ENCODE measurements around the gene ACTMAP. TPM values are rescaled to one million over a fixed set of nuclear protein-coding genes. Genes with fewer than 3 reads are reported as not detected.

The ACTMAP gene
- total RNA-seq, 1 experiment from 2014 or later: 27.7 TPM

- Histone ChIP-seq H3K14ac (ENCODE audit: insufficient read depth, low read length) (no peak overlapping the region; the same call in 1 of the 2 replicates), H3K23me2 (ENCODE audit: insufficient read length, low read depth, low read length, poor library complexity, severe bottlenecking) (no peaks in the 10 kb centered on the region), H3K9ac (ENCODE audit: extremely low read depth, insufficient read length, low read length) (no peak overlapping the region), H3K18ac (ENCODE audit: insufficient read length, low read depth, low read length) (no peak overlapping the region), H3K27ac (ENCODE audit: insufficient read length, low read depth, low read length) (no peak overlapping the region), H3K9me3 (ENCODE audit: control insufficient read depth, low read depth, low read length) (no peaks in the 10 kb centered on the region), H2BK20ac (ENCODE audit: low read depth, low read length, poor library complexity, severe bottlenecking) (no peak overlapping the region), H3K23ac (ENCODE audit: insufficient read length, low read depth, low read length) (no peak overlapping the region), H3K56ac (ENCODE audit: insufficient read length, low read depth, low read length) (no peak overlapping the region), H2BK15ac (ENCODE audit: low read depth, low read length) (no peak overlapping the region), H3K4ac (ENCODE audit: low read depth, low read length) (no peak overlapping the region), H4K20me1 (ENCODE audit: control insufficient read depth, insufficient read depth, insufficient read length) (no peaks in the 10 kb centered on the region), H4K91ac (ENCODE audit: insufficient read length, low read depth, low read length) (no peak overlapping the region), H3T11ph (ENCODE audit: low read length) (no peak overlapping the region), H2BK12ac (ENCODE audit: insufficient read length, low read depth, low read length) (no peak overlapping the region), H3K79me2 (ENCODE audit: insufficient read depth, low read length) (no peaks in the 10 kb centered on the region), H3K4me1 (ENCODE audit: insufficient read depth, low read length) (no peaks in the 10 kb centered on the region), H2BK5ac (ENCODE audit: insufficient read length, low read length) (no peak overlapping the region), H4K8ac (replicated peaks; ENCODE audit: insufficient read length, low read depth, low read length) (no peak overlapping the region), H3K79me1 (ENCODE audit: insufficient read depth, low read depth, low read length, poor library complexity, severe bottlenecking) (no peaks in the 10 kb centered on the region), H4K5ac (ENCODE audit: insufficient read length, low read depth, low read length) (no peak overlapping the region), H2AFZ (ENCODE audit: low read length) (no peak overlapping the region), H3K4me2 (ENCODE audit: insufficient read depth, insufficient read length, low read length) (no peak overlapping the region), H3K27me3 (ENCODE audit: insufficient read depth, low read length) (no peaks in the 10 kb centered on the region), H2AK5ac (ENCODE audit: insufficient read length, low read length) (no peak overlapping the region), H2BK120ac (ENCODE audit: low read depth, low read length, poor library complexity, severe bottlenecking) (no peak overlapping the region)
- DNase-seq: no peak
- Mint-ChIP-seq H3K4me3 (no peak overlapping the region), H3K4me1 (peaks cover 5 to 13% of the 10 kb centered on the region in 2 experiments; a peak in 3 of 4 replicates), H3K27ac (no peak overlapping the region), H3K9me3 (no peaks in the 10 kb centered on the region), H3K27me3 (ENCODE audit: low read depth) (no peaks in the 10 kb centered on the region; the same call in 1 of the 2 replicates), H3K36me3 (ENCODE audit: insufficient read depth in 1 of 3, low read depth in 3 of 3) (peaks cover 29 to 66% (median 63%) of the 10 kb centered on the region in 3 experiments)
- no peak for TF ChIP-seq CTCF (conservative IDR thresholded peaks at IDR 0.05)
- WGBS (ENCODE audit: extremely low coverage, insufficient read length, low lambda C conversion rate): no CpG with 5 or more reads among the region's 18 CpGs
Measured at GRCh38 chr19:40704491-40705361, 45.6 kb downstream of the ACTMAP start.

Measured in H9 (cell line).